ENCODE results near the gene OPCML.

OPCML gene

DNA sequence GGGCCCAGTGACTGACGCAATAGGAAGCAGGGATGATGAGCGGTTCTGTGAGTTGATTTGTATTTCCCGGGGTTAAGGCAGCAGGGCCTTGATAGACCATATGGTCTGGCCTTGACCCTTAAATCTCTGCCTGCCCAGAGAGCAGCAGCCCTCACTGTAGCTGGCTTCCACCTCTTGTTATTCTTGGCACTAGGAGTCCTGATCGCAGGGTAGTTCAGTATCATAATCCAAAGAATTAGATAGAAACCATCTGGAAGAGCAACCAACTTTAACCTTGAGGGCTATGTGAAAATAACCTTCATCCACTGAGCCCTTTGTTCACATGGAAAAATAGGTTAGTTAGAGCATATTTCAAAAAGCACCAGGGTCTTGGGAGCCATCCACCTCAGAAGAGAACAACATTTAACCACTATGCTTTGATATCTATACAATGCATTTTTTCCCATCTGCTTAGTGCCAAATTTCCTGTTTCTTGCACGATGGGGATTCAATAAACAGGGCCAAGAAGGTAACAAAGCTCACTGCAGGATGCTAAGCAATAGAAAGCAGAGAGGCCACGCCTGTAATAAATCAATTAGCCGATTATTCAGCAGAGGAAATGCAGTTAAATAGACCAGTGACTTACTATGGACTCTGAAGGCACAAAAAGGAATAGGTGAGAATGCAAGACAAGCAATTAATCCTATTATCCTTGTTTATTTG, 761.3 kb downstream of the OPCML start:
- no peak for FAIRE-seq

DNA sequence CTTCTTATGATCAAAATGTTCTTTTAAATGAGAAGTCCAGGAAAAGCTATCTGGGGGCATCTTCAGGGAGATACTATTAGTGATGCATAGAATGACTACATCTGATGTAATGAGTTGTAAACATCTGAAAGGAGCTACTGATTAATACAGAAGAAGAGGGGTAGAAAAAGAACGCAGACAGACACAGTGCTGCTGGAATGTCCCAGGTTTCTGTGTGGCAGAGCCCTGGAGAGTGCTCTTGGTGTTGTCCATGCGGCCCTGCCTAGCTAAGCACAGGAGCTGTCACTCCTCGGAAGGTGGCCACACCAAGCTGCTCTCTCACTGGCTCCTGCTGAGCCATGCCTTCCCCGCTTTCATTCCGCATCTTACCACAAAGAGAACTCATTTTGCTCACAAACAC, 768.8 kb downstream of the OPCML start:
- no peak for FAIRE-seq

DNA sequence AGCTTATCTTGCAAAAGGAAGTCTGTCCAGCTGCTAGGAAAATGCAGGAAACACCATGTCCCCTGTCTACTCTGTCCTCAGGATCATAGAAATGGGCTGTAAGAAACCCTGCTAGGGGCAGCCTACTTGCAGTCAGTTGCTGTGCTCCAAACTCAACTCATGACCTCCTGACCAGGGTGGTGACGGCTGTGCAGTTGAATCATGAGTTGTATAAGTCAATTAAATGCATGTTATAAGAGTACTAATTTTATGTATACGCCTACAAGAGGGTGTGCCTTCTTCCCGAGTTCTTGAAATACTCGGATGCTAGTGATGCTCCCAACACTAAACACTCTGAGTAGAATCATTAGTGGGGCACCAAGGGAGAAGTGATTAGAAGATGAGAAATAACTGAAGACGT, 776.4 kb downstream of the OPCML start:
- FAIRE-seq, result no peak

DNA sequence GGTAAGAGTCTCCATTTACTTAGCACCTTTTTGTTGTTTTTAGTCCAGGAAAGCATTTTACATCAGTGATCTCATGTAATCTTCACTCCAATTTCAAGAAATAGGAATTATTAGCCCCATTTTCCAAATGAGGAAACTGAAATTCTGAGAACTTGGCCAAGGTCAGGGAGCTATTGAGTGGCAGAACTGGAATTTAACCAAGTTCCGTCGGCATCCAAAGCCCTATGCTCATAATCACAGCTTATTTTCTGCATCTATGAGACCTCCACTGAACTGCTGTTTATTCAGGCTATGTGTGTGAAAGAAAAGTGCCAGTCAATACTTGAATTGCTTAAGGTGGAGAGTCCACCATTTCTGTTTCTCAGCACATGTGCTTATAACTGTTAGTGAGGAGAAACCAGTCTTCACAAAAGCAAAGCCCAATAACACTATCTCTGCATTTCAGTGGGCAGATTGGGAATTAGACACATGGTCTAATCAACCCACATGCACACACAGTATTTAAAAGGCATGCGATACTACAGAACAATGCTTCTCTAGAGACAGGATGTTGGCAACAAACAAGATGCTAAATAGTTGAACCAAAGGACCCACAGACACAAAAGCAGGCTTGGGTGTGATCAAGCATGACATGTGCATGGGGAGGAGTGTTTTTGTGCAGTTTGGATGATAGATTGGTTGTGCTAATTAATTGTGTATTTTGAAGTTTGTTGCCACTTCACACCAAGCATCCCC, 780.6 kb downstream of the OPCML start:
- FAIRE-seq, result no peak

DNA sequence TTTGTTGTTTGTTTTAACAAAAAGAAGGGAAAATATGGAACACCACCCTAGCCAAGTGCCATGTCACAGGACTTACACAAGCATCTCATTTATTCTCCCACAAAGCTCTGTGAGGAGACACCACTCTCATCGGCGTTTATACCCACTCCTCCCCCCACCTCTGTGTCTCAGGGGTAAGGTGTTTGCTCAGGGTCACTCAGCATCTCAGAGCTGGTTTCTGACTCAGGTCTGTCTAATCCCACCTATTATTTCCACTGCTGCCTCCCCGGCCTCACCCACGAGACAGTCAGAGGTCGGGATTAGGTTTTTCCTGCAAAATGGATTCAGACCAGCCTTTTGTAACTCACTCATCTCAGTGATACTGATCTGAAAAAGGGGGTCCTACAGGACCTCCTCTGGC, 786.0 kb downstream of the OPCML start:
- FAIRE-seq, result no peak

DNA sequence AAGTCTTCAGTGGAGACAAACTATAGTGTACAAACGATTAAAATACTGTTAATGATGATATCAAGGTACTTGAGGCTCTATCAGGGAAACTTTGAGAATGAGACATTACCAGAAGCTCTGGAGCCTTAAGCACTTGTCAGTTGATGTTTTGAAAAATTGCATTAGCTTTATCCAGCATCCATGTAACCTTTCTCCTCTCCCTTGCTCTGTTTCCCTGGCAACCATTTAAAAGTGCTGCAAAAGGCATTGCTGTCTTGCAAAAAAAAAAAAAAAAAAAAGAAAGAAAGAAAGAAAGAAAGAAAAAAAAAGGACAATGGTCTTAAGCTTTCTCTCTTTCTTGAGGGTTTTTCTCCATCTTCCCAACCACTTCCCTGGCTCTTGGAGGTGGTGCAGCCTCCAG, 787.0 kb downstream of the OPCML start:
- no peak for FAIRE-seq

DNA sequence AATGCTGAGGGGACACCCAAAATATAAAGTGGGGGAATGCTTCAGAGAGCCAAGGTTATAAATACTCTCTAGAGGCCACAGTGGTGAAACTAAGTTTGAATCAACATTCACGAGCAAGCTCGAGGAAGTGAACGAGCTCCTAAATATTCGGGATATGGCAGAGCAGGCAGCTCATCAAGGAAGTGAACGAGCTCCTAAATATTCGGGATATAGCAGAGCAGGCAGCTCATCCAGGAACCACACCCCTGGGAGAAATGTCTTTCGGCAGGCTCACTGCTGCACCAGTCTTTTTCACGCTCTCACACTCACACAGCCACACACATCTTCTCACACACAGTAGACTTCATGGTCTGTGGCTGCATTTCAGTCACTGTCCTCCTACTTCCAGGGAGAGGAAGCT, 787.5 kb downstream of the OPCML start:
- FAIRE-seq, result no peak

DNA sequence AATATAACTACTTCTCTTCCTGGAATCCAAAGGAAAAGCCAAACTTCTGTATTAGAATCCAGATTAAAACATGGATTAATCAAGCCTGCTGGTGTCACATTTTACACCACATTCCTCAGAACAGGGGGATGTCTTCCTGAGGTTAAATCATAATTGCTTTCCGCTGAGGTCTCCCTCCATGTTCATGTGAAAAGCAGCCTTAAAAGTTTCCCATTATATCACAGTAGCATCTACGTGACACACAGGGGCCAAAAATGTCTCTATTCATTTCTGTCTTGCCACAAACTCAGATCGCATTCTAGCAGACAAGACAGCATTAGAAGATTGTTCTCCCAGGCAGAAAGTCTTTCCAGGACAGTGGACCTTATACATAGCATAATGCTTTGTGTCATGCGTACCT, 788.7 kb downstream of the OPCML start:
- FAIRE-seq, result no peak

DNA sequence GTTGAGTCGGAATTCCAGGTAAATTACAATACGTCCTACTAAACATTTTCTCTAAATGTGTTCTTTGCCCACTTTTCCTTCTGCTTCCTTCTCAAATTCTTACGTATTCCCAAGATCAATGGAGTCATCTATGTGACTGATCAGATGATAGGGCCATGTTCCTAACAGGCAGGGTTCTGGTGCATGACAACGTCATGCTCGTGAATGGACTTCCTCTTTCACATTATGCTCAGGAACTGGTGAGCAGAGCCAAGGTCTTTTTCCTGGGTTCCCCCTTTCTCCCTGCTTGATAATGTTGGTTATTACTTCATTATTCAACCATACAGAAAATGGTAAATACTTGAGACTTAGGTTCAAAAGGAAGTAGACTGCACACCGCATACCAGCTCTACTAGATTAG, 789.4 kb downstream of the OPCML start:
- no peak for FAIRE-seq

DNA sequence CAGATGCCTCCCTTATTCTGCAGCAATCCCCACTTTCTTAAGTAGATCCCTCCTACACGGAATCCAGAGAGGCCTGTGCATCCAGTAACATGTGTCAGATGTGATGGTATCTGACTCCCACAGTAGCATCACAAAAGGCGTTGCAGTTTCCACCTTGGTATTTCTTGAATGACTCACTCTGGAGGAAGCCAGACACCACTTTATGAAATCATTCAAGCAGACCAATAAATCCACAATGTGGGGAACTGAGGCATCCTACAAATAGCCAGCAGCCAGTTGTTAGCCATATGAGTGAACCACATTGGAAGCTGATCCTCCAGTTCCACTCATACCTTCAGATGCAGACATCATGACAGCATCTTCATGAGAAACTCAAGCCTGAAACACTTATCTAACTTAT, 798.1 kb downstream of the OPCML start:
- no peak for FAIRE-seq

DNA sequence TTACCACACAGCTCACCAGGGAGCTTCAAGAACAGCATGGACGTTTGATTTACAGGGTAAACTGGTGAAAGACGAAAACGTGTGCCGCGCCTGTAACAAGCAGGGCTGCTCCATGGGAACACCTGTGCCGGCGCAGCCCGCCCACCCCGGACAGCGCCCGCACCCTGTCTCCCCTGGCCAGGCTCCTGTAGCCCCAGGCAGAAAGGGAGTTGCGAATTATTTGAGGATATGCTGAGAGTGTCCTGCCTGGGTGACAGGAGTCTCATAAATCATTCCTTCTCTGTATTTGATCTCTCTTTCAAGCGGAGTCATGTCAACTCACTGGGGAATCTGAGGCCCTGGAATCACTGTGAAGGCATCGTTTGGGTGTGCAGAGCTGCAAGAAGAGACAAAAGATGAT, 804.3 kb downstream of the OPCML start:
- no peak for FAIRE-seq

DNA sequence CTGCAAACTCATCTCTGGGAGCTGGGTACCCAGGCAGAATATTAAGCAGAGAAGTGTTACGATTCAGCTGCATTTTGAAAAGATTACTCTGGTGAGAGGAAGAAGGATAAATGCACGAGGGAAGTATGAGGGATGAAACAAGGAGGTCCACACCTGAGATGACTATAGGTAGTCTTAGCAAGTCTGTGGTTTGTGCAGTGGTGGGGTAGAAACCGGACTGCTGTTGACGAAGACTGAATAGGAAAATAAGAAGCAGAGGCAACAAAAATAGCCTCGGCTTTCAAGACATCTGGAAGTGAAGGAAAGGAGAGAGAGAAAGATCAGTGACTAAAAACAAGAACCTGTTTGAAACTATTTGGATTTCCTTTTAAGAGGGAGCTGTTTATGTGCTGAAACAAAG, 810.8 kb downstream of the OPCML start:
- FAIRE-seq, result no peak

DNA sequence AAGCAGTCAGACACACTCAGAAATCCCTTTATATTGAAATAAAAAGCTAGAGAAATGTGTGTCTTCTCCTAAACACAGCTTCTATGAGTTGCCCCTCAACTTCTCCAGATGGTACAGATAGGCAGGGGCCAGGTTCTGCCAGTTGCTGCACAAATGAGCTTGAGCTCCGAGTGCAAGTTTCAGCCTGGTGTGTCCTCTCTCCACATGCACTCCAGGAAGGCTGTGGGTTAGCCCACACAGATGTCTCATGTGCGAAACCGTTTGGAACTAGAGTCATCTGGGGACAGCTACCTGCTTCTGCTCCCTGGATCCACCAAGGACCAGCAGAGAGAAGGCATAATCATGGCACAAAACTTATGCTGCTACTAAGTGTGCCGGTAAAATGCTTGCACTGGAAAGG, 812.6 kb downstream of the OPCML start:
- no peak for FAIRE-seq

DNA sequence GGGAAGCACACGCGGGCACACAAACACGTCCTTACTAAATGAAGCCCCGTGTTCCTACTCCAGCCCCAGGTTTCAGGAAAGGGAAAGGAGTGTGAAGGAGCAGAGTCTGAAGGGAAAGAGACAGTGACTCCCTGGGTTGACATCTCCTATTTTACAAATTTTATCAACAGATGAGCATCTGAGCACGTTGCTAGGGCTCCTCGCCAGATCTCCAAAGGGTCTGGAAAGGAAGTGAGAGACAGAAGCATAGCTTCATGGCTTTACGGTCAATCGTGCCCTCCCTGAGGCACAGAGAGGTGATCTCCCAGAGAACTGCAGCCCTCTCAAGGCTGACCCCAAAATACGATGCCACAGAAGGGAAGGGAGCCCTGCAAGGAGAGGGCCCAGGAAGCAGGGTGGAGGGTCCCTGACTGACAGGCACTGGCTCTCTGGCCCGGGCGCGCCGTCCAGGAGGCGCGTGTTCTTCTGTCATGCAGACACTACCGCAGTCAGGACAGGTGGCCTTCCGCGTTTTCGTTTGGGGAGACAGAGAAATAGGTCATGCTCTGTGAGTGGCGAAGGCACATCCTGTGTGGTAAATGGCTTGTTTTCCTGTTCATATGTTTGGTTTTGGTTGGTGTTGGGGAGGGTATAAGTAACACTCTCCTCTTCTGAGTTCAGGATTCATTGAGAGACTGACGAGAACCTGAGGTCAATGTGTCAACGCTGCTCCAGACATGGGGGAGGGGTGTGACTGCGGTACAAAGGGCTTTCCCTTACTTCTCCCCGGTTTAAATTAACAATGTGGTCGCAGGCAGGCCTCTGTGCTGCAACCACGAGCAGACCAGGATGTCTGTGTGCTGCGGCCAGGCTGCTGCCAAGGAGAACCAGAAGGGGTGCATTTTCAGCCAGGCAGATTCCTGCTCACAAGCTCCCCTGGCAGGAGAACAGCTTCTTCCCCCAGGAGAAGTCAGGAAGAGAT, 813.3 kb downstream of the OPCML start:
- FAIRE-seq, result no peak

DNA sequence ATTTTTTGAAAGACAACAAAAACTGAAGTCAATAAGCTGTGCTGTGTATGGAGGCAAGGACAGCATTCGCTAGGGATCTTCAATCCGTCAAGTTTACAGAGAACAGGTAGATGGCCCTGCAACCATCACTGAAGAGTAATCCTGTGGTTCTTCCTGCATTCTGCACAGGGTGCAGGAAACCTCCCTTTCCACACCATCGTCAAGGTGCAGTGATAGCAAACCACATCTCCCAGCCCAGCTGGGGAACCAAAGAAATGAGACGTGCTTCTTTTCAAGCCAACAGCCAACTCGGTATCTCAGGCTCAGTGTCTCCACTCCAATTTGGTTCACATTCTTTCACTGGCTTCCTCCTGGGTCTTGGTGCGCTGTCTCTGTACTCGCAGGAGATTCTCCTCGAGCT, 814.5 kb downstream of the OPCML start:
- no peak for FAIRE-seq

DNA sequence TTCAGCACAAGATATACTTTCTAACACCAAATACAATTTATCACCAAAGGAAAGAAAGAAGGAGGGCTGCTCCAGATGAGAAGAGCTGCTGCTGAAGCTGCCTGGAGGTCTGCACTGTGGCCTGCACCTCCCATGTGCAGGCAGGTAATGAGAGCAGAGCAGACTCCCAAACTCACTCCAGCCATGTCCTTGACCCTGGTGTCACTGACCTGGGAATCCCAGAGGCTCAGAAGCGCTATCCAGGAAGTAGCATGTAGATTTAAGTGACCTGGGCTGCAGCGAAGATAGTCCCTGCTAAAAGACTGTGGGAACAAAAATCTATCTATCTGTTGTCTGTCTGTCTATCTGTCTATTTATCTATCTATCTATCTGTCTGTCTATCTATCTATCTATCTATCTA, 816.3 kb downstream of the OPCML start:
- FAIRE-seq, result no peak

DNA sequence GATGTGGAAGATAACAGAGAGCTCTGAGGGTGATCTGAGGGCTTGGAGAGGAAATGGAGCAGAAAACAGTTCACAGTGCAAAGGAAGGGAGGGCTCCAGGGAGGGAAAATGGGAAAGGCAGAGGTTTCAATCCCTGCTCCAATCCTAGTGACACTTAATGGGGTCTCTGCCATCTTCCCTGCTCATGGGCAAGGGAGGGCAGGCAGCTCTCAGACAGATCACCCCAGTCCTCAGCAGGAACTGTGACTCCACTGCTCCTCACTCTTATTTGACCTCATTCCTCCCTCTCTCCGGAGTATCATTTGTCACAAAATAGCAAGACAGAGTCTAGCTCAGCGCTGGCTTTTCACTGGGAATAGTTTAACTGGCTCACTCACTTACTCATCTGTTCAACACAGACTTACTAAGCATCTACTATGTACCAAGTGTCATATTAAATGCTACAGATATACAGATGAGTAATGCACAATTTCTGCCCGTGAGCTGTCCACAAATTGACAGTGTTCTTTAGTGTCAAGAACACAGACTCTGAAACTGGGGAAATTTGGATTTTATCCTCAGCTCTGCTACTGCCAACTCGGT, 817.4 kb downstream of the OPCML start:
- FAIRE-seq, result no peak

DNA sequence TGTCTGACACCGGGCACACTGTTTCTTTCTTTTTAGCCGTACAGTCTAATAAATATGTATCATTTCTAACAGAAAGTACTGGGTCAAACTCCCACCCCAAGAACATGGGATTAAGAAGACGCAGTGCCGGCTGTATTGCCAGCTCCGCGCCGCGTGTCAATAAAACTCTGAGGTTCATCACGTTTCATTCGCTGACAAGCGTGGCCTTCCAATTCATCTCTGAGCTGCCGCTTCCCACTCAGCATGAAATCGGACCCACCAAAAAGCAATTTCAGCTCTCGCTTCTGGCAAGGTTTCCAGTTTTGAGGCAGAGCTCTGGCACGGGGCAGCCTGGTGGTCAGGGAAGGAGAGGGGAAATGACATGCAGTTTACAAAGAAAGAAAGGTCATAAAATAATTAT, 819.8 kb downstream of the OPCML start:
- FAIRE-seq, result no peak

DNA sequence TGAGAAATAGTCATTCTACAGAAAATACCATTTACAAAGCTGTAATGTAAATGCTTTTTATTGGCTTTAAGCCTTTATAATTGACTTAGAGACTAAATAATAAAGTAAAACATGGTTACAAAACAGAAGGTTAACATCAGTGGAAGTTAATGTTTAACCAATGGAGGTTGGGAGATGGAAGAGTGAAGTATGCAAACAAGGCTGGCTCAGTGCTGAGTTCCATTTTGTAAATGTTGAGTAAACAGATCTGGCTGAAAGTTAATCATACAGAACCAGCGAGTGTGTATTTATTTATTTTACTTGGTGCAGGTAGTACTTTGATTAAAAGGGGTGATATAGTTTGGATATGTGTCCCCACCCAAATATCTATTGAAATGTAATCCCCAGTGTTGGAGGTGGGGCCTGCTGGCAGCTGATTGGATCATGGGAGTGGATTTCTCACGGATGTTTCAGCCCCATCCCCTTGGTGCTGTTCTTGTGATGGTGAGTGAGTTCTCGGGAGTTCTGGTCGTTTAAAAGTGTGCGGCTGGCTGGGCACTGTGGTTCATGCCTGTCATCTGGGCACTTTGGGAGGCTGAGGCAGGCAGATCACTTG, 827.4 kb downstream of the OPCML start:
- FAIRE-seq, result no peak

DNA sequence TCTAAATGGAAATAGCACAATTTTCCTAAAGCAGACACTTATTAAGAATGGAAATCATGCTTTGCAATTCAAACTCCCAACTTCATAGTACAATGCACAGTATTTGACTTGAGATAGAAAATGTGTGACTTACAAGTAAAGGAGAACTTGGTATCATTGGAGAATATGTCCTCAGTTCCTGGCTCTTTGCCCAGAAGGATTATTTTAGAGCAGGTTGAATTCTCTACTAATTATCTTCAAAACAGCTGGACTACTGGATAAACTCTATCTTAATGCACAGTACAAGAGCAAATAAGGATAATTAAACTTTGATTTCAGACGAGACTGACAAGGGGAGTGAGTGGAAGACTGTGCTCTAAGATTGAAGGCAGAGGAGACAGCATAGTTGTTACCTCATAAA, 839.4 kb downstream of the OPCML start:
- FAIRE-seq, result no peak

DNA sequence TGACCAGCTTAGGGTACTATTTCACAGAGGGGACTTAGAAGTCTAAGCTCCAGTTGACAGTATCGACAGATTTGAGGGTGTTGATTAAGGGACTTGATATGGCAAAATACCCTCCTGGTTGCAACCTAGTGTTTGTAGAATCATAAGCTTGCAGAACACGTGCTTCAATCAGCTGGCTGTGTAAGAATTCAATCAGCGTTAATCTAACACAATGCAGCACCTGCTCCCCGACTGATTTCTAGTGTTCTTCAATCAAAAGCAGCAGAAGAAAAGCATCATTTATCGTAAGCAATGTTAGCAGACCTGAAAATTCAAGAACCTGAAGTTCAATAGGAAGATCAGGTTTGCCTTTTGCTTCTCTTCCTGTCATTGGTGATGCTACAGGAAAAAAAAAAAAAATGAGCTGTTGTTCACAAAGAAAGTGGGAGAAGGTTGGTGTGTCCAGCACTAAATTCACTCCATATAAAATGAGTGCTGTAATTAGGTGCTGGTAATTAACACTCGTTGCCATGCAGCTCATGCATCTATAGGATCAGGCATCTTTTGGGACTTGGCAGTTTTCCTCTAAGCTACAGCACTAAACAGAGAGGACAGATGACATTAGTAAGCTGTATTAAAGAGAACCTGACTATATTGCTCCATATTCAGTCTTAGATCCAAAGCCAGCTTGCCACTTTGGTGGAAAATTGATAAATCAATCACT, 840.3 kb downstream of the OPCML start:
- no peak for FAIRE-seq

DNA sequence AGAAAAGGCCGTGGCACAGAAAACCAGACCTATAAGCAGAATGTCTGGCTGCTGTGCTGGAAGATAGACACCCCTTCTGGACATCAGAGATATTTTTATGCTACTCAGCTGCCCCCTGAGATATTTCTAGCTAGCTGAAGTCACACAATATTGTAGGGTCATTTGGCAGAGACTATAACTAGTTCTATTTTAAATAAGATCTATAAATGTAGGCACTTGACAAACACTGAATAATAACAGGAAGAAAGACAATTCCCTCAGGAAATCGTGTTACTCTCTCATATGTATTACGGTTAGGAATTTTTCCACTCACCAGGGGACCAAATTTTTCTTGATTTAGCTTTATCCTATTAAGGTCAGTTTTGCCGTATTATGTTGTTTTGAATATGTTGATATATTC, 845.4 kb downstream of the OPCML start:
- no peak for FAIRE-seq
